Small intestine (tissue), 7 donors: Measurements from ENCODE around the gene SPOCK1. TPM values are rescaled to one million over a fixed set of nuclear protein-coding genes. Genes with fewer than 3 reads are reported as not detected.
A peak's percentile ranks its signal among the peaks of the same experiment; 100 is the strongest.

Experiments used
- DNase-seq, 2 donors: peaks; one replicate each; pipeline versions ENCODE4 v3.0.0 to v3.0.0-alpha.2; 2013
- FAIRE-seq: peaks from 2 replicates; lab custom pipeline; 2012; peaks lifted over from hg19 to GRCh38; lab: Jason Lieb, UNC
- H3K27ac ChIP-seq, 3 donors: one replicate each; pipeline ENCODE4 v1.5.1; 2013; ENCODE audit warnings: low read length in 2 of 3, mild to moderate bottlenecking in 2 of 3, control low read depth in 1 of 3, inconsistent platforms in 1 of 3, low read depth in 1 of 3, moderate library complexity in 1 of 3
- H3K27me3 ChIP-seq, 3 donors: one replicate each; pipeline ENCODE4 v1.6.1; 2013; ENCODE audit warnings: low read length in 3 of 3, inconsistent platforms in 1 of 3; ENCODE audit not compliant: control insufficient read depth in 3 of 3, insufficient read depth in 3 of 3
- H3K36me3 ChIP-seq, 3 donors: one replicate each; pipeline ENCODE4 v1.6.1; 2013; ENCODE audit warnings: low read length in 3 of 3, inconsistent platforms in 1 of 3, low read depth in 1 of 3, mild to moderate bottlenecking in 1 of 3, moderate library complexity in 1 of 3; ENCODE audit not compliant: control insufficient read depth in 3 of 3, insufficient read depth in 2 of 3
- H3K4me1 ChIP-seq, 3 donors: one replicate each; pipeline ENCODE4 v1.6.1; 2013; ENCODE audit warnings: low read length in 2 of 3, inconsistent platforms in 1 of 3, low read depth in 1 of 3, mild to moderate bottlenecking in 1 of 3, moderate library complexity in 1 of 3; ENCODE audit not compliant: control insufficient read depth in 3 of 3, insufficient read depth in 2 of 3
- H3K4me3 ChIP-seq, 3 donors: one replicate each; pipeline ENCODE4 v1.5.1; 2013; ENCODE audit warnings: low read length in 3 of 3, control low read depth in 1 of 3, inconsistent platforms in 1 of 3, low read depth in 1 of 3, mild to moderate bottlenecking in 1 of 3, moderate library complexity in 1 of 3
- H3K9me3 ChIP-seq, 2 donors: one replicate each; pipeline ENCODE4 v1.6.1; 2013; ENCODE audit warnings: low read depth in 1 of 2, low read length in 1 of 2; ENCODE audit not compliant: control insufficient read depth in 2 of 2, insufficient read depth in 1 of 2
- WGBS, 3 donors: extraction: QIAGEN DNeasy Blood & Tissue Kit; methylation state at CpG; one replicate each; pipeline ENCODE4 v1.1.7; 2013; 5-methylcytosine and 5-hydroxymethylcytosine counted together
- polyA plus RNA-seq, 4 donors: library from polyadenylated mRNA; stranded (reverse) in 3 of 4; unstranded in 1 of 4; fragments of 200-250 nt in 3 of 4; fragments of 120-200 nt in 1 of 4; gene quantifications; one replicate each; pipeline versions ENCODE4 v1.2.1 to v1.2.3, GENCODE V29; 2013
- donor health status: healthy with polysubstance abuse.
- donor health status: control.
- donor health status: control.
- donor health status: Bipolar disorder and iron deficiency.
- donor health status: healthy.

The SPOCK1 gene
- polyA plus RNA-seq, 4 donors: 0.22 to 1.1 (median 0.54) TPM

- Histone ChIP-seq H3K36me3 (no peaks in the 10 kb centered on the region), H3K4me1 (peaks cover 0 to 2% (median 0%) of the 10 kb centered on the region in 3 donors), H3K27ac (no peak overlapping the region), H3K9me3 (no peaks in the 10 kb centered on the region), H3K4me3 (no peak overlapping the region), H3K27me3 (no peaks in the 10 kb centered on the region)
- WGBS, 3 donors: 65 to 76% (median 75%) methylated on average over 2 of the region's 2 CpGs
- DNase-seq (no peak), FAIRE-seq (no peak)
Measured at GRCh38 chr5:137004279-137004678, 494.8 kb downstream of the SPOCK1 start.

- DNase-seq (no peak), FAIRE-seq (no peak)
- no peak overlapping the region for H3K4me3 ChIP-seq
- no peaks in the 10 kb centered on the region for H3K9me3 ChIP-seq
- WGBS, 3 donors: 79 to 86% (median 85%) methylated on average over 7 of the region's 7 CpGs
- no peaks in the 10 kb centered on the region for H3K36me3 ChIP-seq
- no peak overlapping the region for H3K27ac ChIP-seq
- H3K27me3 ChIP-seq: peaks cover 0 to 2% (median 0%) of the 10 kb centered on the region in 3 donors
- peaks cover 0 to 10% (median 0%) of the 10 kb centered on the region in 3 donors for H3K4me1 ChIP-seq
Measured at GRCh38 chr5:137001026-137001569, 498.0 kb downstream of the SPOCK1 start.

- Histone ChIP-seq H3K27ac (no peak overlapping the region), H3K4me1 (peaks cover 0 to 10% (median 0%) of the 10 kb centered on the region in 3 donors), H3K9me3 (no peaks in the 10 kb centered on the region), H3K27me3 (peaks cover 0 to 2% (median 0%) of the 10 kb centered on the region in 3 donors), H3K4me3 (no peak overlapping the region), H3K36me3 (no peaks in the 10 kb centered on the region)
- 86 to 88% (median 87%) methylated on average over 5 of the region's 5 CpGs for WGBS, 3 donors
- FAIRE-seq (no peak), DNase-seq (no peak)
Measured at GRCh38 chr5:136999787-137000186, 499.3 kb downstream of the SPOCK1 start.

- H3K27me3 ChIP-seq: peaks cover 0 to 2% (median 0%) of the 10 kb centered on the region in 3 donors
- FAIRE-seq (no peak), DNase-seq (peak; percentile 3 to 86)
- no peaks in the 10 kb centered on the region for H3K36me3 ChIP-seq
- H3K4me3 ChIP-seq: no peak overlapping the region
- H3K4me1 ChIP-seq: peaks cover 0 to 10% (median 0%) of the 10 kb centered on the region in 3 donors
- WGBS, 3 donors: 13 to 54% (median 39%) methylated on average over 6 of the region's 6 CpGs
- no peak overlapping the region for H3K27ac ChIP-seq
- no peaks in the 10 kb centered on the region for H3K9me3 ChIP-seq
Measured at GRCh38 chr5:136998854-136999357, 500.2 kb downstream of the SPOCK1 start.

GRCh38 chr5:136994154-136994553 lies 505.0 kb downstream of the SPOCK1 start:
- Histone ChIP-seq H3K9me3 (no peaks in the 10 kb centered on the region), H3K4me3 (no peak overlapping the region), H3K27me3 (peaks cover 0 to 2% (median 0%) of the 10 kb centered on the region in 3 donors), H3K4me1 (peaks cover 0 to 7% (median 0%) of the 10 kb centered on the region in 3 donors), H3K27ac (no peak overlapping the region), H3K36me3 (no peaks in the 10 kb centered on the region)
- 60 to 80% (median 63%) methylated on average over 5 of the region's 5 CpGs for WGBS, 3 donors
- FAIRE-seq: no peak
- DNase-seq: no peak

- FAIRE-seq (no peak), DNase-seq (no peak)
- Histone ChIP-seq H3K27ac (no peak overlapping the region), H3K9me3 (no peaks in the 10 kb centered on the region), H3K4me3 (no peak overlapping the region), H3K36me3 (no peaks in the 10 kb centered on the region), H3K4me1 (no peaks in the 10 kb centered on the region), H3K27me3 (no peaks in the 10 kb centered on the region)
- WGBS, 3 donors: 78 to 83% (median 81%) methylated on average over 3 of the region's 3 CpGs
Measured at GRCh38 chr5:136992796-136993489, 506.2 kb downstream of the SPOCK1 start.

GRCh38 chr5:136985785-136986475 lies 513.2 kb downstream of the SPOCK1 start:
- H3K27me3 ChIP-seq: no peaks in the 10 kb centered on the region
- no peaks in the 10 kb centered on the region for H3K9me3 ChIP-seq
- DNase-seq: peak in 1 of 2 donors; percentile 22
- H3K4me3 ChIP-seq: no peak overlapping the region
- no peaks in the 10 kb centered on the region for H3K36me3 ChIP-seq
- WGBS, 3 donors: 73 to 84% (median 81%) methylated on average over 2 of the region's 2 CpGs
- no peak overlapping the region for H3K27ac ChIP-seq
- no peak for FAIRE-seq
- H3K4me1 ChIP-seq: peaks cover 0 to 10% (median 0%) of the 10 kb centered on the region in 3 donors

GRCh38 chr5:136984772-136985446 lies 514.2 kb downstream of the SPOCK1 start:
- no peak overlapping the region for H3K27ac ChIP-seq
- H3K4me1 ChIP-seq: peaks cover 0 to 10% (median 0%) of the 10 kb centered on the region in 3 donors
- H3K9me3 ChIP-seq: no peaks in the 10 kb centered on the region
- WGBS, 3 donors: 49 to 68% (median 50%) methylated on average over 4 of the region's 4 CpGs
- H3K36me3 ChIP-seq: no peaks in the 10 kb centered on the region
- peak in 1 of 2 donors; percentile 21 for DNase-seq
- H3K27me3 ChIP-seq: no peaks in the 10 kb centered on the region
- no peak overlapping the region for H3K4me3 ChIP-seq
- FAIRE-seq: no peak
